Neural cell (in vitro differentiated cells): ENCODE results near the gene MICAL2. TPM values are rescaled to one million over a fixed set of nuclear protein-coding genes. Genes with fewer than 3 reads are reported as not detected.

Experiments used
- H2AFZ ChIP-seq: fragments of 200-600, 300-800 bp; sonication (generic), shearing (Covaris generic); 2 replicates; pipeline ENCODE4 v1.6.0; 2014; ENCODE audit warnings: low read depth, mild to moderate bottlenecking, antibody characterized with exemption, low read length, moderate library complexity
- H3F3A ChIP-seq: fragments of 200-600 bp; shearing (Covaris generic); 2 replicates; pipeline ENCODE4 v1.6.1; 2016; ENCODE audit warnings: mild to moderate bottlenecking, moderate library complexity, mixed read lengths, antibody characterized with exemption, low read length; ENCODE audit not compliant: insufficient read depth, poor library complexity, severe bottlenecking
- H3K27ac ChIP-seq: fragments of 200-600, 300-800 bp; sonication (generic), shearing (Covaris generic); 2 replicates; pipeline ENCODE4 v1.5.1; 2014; ENCODE audit warnings: mild to moderate bottlenecking, low read length, moderate library complexity
- H3K27me3 ChIP-seq: fragments of 300-800, 200-600 bp; sonication (generic), shearing (Covaris generic); 2 replicates; pipeline ENCODE4 v1.6.0; 2014; ENCODE audit warnings: mild to moderate bottlenecking, low read depth, low read length, moderate library complexity; ENCODE audit not compliant: insufficient read depth
- H3K36me3 ChIP-seq: fragments of 300-800, 200-600 bp; sonication (generic), shearing (Covaris generic); 2 replicates; pipeline ENCODE4 v1.5.1; 2014; ENCODE audit warnings: mild to moderate bottlenecking, antibody characterized with exemption, low read length, moderate library complexity; ENCODE audit not compliant: insufficient read depth
- H3K4me2 ChIP-seq: fragments of 300-800, 200-600 bp; sonication (generic), shearing (Covaris generic); 2 replicates; pipeline ENCODE4 v1.6.0; 2014; ENCODE audit warnings: mild to moderate bottlenecking, low read length
- H3K4me3 ChIP-seq: fragments of 300-800, 200-600 bp; sonication (generic), shearing (Covaris generic); 2 replicates; pipeline ENCODE4 v1.5.1; 2014; ENCODE audit warnings: mild to moderate bottlenecking, low read length, moderate library complexity
- H3K79me2 ChIP-seq: fragments of 200-600 bp; shearing (Covaris generic); replicated peaks from 2 replicates; pipeline ENCODE4 v1.6.0; 2014; ENCODE audit warnings: mild to moderate bottlenecking, low read length, moderate library complexity; ENCODE audit not compliant: insufficient read depth
- H3K9ac ChIP-seq: fragments of 300-800, 200-600 bp; sonication (generic), shearing (Covaris generic); 2 replicates; pipeline ENCODE4 v1.6.1; 2016; ENCODE audit warnings: mild to moderate bottlenecking, low read length, mixed read lengths
- H3K9me2 ChIP-seq: fragments of 200-600 bp; shearing (Covaris generic); 2 replicates; pipeline ENCODE4 v1.6.1; 2016; ENCODE audit warnings: mild to moderate bottlenecking, low read length, mixed read lengths; ENCODE audit not compliant: insufficient read depth
- H3K9me3 ChIP-seq: fragments of 200-600, 300-800 bp; sonication (generic), shearing (Covaris generic); 2 replicates; pipeline ENCODE4 v1.6.1; 2016; ENCODE audit warnings: mild to moderate bottlenecking, mixed run types, low read length, moderate library complexity, mixed read lengths
- H4K20me1 ChIP-seq: fragments of 200-600 bp; shearing (Covaris generic); 2 replicates; pipeline ENCODE4 v1.6.1; 2016; ENCODE audit warnings: mild to moderate bottlenecking, mixed run types; ENCODE audit not compliant: insufficient read depth
- EP300 ChIP-seq: fragments of 450-650 bp; conservative IDR thresholded peaks from 2 replicates; pipeline ENCODE4 v1.6.1; 2014; ENCODE audit warnings: antibody characterized with exemption, mild to moderate bottlenecking, moderate library complexity; ENCODE audit not compliant: poor library complexity, severe bottlenecking
- EZH2 ChIP-seq: fragments of 200-600, 300-800 bp; shearing (Covaris generic), sonication (generic); IDR thresholded peaks from 2 replicates; pipeline ENCODE4 v1.6.1; 2014; ENCODE audit warnings: antibody characterized with exemption, low read length, borderline replicate concordance, mild to moderate bottlenecking; ENCODE audit not compliant: insufficient read depth, poor library complexity, severe bottlenecking
- MXI1 ChIP-seq: fragments of 450-650 bp; conservative IDR thresholded peaks from 2 replicates; pipeline ENCODE4 v1.6.1; 2014; ENCODE audit warnings: antibody characterized with exemption, mild to moderate bottlenecking; ENCODE audit not compliant: poor library complexity, severe bottlenecking
- POLR2AphosphoS5 ChIP-seq: IDR thresholded peaks from 2 replicates; pipeline ENCODE4 v1.6.1; 2012
- RAD21 ChIP-seq: fragments of 450-650 bp; conservative IDR thresholded peaks from 2 replicates; pipeline ENCODE4 v1.6.1; 2014; ENCODE audit warnings: antibody characterized with exemption, mild to moderate bottlenecking, moderate library complexity
- SMC3 ChIP-seq: fragments of 450-650 bp; conservative IDR thresholded peaks from 2 replicates; pipeline ENCODE4 v1.6.1; 2014; ENCODE audit warnings: antibody characterized with exemption, mild to moderate bottlenecking, moderate library complexity; ENCODE audit not compliant: poor library complexity
- TAF1 ChIP-seq: IDR thresholded peaks from 2 replicates; pipeline ENCODE4 v1.6.1; 2012; ENCODE audit warnings: low read depth
- polyA plus RNA-seq: library from polyadenylated mRNA; depleted of rRNA; stranded (reverse); fragments of >200 nt; gene quantifications from 2 replicates; pipeline ENCODE4 v1.2.3, GENCODE V29; 2014
- TF ChIP-seq, protein P1 (sequence below): fragments of 450-650 bp; IDR thresholded peaks from 2 replicates; pipeline ENCODE4 v1.5.1; 2014; ENCODE audit warnings: antibody characterized with exemption, mild to moderate bottlenecking, moderate library complexity; ENCODE audit not compliant: poor library complexity, severe bottlenecking
- TF ChIP-seq, protein P2 (sequence below): IDR thresholded peaks from 2 replicates; pipeline ENCODE4 v1.6.1; 2012; ENCODE audit warnings: borderline replicate concordance

Gene MICAL2
- polyA plus RNA-seq, 1 donor from 2014 or later, result 2.2 TPM

DNA sequence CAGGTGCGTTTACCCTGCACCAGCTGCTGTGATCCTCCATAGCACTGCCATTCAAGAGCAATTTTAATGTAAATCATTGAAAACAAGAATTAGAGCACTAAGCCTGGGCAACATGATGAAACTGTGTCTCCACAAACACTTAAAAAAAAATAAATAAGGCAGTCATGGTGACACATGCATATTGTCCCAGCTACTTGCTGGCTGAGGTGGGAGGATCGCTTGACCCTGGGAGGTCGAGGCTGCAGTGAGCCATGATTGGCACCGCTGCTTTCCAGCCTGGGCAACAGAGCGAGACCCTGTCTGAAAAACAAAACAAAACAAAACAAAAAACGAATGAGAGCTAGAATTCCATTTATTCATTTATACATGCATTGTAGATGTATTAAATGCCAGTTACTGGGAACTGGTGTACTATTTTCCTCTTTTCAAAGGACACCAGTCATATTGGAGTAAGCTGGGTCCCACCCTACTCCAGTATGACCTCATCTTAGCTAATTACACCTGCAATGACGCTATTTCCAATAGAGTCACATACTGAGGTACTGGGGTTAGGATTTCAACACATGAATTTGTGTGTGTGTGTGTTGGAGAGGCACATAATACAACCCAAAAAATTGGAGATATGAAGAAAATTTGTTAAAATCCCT, 101.9 kb downstream of the MICAL2 start:
- no peaks in the 10 kb centered on the region for H4K20me1 ChIP-seq
- H3K4me2 ChIP-seq, result no peak overlapping the region
- H3K9me3 ChIP-seq, result no peaks in the 10 kb centered on the region
- no peaks in the 10 kb centered on the region for H3K79me2 ChIP-seq
- H3K36me3 ChIP-seq, result no peaks in the 10 kb centered on the region
- no peak overlapping the region for H2AFZ ChIP-seq
- H3K27me3 ChIP-seq, result no peaks in the 10 kb centered on the region
- TF ChIP-seq, protein P1, sequence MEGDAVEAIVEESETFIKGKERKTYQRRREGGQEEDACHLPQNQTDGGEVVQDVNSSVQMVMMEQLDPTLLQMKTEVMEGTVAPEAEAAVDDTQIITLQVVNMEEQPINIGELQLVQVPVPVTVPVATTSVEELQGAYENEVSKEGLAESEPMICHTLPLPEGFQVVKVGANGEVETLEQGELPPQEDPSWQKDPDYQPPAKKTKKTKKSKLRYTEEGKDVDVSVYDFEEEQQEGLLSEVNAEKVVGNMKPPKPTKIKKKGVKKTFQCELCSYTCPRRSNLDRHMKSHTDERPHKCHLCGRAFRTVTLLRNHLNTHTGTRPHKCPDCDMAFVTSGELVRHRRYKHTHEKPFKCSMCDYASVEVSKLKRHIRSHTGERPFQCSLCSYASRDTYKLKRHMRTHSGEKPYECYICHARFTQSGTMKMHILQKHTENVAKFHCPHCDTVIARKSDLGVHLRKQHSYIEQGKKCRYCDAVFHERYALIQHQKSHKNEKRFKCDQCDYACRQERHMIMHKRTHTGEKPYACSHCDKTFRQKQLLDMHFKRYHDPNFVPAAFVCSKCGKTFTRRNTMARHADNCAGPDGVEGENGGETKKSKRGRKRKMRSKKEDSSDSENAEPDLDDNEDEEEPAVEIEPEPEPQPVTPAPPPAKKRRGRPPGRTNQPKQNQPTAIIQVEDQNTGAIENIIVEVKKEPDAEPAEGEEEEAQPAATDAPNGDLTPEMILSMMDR, result no peak
- no peak for TF ChIP-seq EP300
- TF ChIP-seq SMC3, result no peak
- no peak for TF ChIP-seq TAF1
- no peak for TF ChIP-seq POLR2AphosphoS5
- no peak for TF ChIP-seq EZH2
- TF ChIP-seq, protein P2, sequence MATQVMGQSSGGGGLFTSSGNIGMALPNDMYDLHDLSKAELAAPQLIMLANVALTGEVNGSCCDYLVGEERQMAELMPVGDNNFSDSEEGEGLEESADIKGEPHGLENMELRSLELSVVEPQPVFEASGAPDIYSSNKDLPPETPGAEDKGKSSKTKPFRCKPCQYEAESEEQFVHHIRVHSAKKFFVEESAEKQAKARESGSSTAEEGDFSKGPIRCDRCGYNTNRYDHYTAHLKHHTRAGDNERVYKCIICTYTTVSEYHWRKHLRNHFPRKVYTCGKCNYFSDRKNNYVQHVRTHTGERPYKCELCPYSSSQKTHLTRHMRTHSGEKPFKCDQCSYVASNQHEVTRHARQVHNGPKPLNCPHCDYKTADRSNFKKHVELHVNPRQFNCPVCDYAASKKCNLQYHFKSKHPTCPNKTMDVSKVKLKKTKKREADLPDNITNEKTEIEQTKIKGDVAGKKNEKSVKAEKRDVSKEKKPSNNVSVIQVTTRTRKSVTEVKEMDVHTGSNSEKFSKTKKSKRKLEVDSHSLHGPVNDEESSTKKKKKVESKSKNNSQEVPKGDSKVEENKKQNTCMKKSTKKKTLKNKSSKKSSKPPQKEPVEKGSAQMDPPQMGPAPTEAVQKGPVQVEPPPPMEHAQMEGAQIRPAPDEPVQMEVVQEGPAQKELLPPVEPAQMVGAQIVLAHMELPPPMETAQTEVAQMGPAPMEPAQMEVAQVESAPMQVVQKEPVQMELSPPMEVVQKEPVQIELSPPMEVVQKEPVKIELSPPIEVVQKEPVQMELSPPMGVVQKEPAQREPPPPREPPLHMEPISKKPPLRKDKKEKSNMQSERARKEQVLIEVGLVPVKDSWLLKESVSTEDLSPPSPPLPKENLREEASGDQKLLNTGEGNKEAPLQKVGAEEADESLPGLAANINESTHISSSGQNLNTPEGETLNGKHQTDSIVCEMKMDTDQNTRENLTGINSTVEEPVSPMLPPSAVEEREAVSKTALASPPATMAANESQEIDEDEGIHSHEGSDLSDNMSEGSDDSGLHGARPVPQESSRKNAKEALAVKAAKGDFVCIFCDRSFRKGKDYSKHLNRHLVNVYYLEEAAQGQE, result no peak
- no peak for TF ChIP-seq RAD21
- no peak for TF ChIP-seq MXI1
- no peak overlapping the region for H3K9ac ChIP-seq
- H3F3A ChIP-seq, result no peaks in the 10 kb centered on the region
- H3K9me2 ChIP-seq, result no peaks in the 10 kb centered on the region
- H3K27ac ChIP-seq, result no peak overlapping the region
- no peak overlapping the region for H3K4me3 ChIP-seq

DNA sequence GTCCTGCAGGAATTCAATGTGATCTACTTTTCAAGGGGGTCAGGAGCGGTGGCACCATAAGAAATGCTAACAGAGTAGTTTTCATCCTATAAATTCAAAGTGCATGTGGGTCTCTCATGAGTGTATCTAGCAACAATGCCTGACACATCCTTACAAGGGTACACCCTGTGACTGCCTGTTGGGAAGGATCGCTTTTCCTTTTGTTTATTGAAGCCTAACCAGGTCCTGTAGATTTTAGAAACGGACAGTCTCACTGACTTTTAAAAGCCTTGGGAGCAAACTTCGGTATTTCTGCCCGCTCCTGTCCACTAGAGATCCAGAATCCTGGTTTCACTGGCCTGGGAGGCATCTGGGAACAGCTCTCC, 102.4 kb downstream of the MICAL2 start:
- H3F3A ChIP-seq, result no peaks in the 10 kb centered on the region
- no peaks in the 10 kb centered on the region for H3K9me3 ChIP-seq
- H2AFZ ChIP-seq, result no peak overlapping the region
- no peak overlapping the region for H3K27ac ChIP-seq
- H3K9me2 ChIP-seq, result no peaks in the 10 kb centered on the region
- no peaks in the 10 kb centered on the region for H3K79me2 ChIP-seq
- no peaks in the 10 kb centered on the region for H4K20me1 ChIP-seq
- H3K4me2 ChIP-seq, result no peak overlapping the region
- no peak overlapping the region for H3K4me3 ChIP-seq
- H3K9ac ChIP-seq, result no peak overlapping the region
- TF ChIP-seq SMC3, result no peak
- TF ChIP-seq, protein P2, result no peak
- no peaks in the 10 kb centered on the region for H3K27me3 ChIP-seq
- H3K36me3 ChIP-seq, result no peaks in the 10 kb centered on the region
